SK-N-SH (cell line): ENCODE results near the gene GRIN2A.

Experiments
- FOXJ3 ChIP-seq: sonication (generic); formaldehyde crosslinking; IDR thresholded peaks from 2 replicates; pipeline ENCODE4 v1.5.1; 2020; ENCODE audit warnings: mild to moderate bottlenecking, missing genetic modification reagents
- GATA2 ChIP-seq: sonication (generic); formaldehyde crosslinking; IDR thresholded peaks from 2 replicates; pipeline ENCODE4 v1.5.0; 2020; ENCODE audit warnings: mild to moderate bottlenecking, missing genetic modification reagents
- NRF1 ChIP-seq: IDR thresholded peaks from 2 replicates; pipeline ENCODE4 v1.6.1; 2012; ENCODE audit warnings: low read depth, mild to moderate bottlenecking, low read length
- POLR2AphosphoS5 ChIP-seq: IDR thresholded peaks from 2 replicates; pipeline ENCODE4 v1.6.1; 2012; ENCODE audit warnings: low read depth, low read length
- TF ChIP-seq, protein P1 (sequence below): fragments of 200-600 bp; sonication (generic); IDR thresholded peaks from 2 replicates; pipeline ENCODE4 v1.6.1; 2017; ENCODE audit warnings: antibody characterized with exemption, mild to moderate bottlenecking, moderate library complexity
- TF ChIP-seq, protein P2 (sequence below): IDR thresholded peaks from 2 replicates; pipeline ENCODE4 v1.4.0; 2012; ENCODE audit warnings: low read depth
- TF ChIP-seq, protein P3 (sequence below): fragments of 150-350 bp; IDR thresholded peaks from 2 replicates; pipeline ENCODE4 v1.6.1; 2017; ENCODE audit warnings: antibody characterized with exemption, low read length, low read depth, borderline replicate concordance
- TF ChIP-seq, protein P4 (sequence below): IDR thresholded peaks from 2 replicates; pipeline ENCODE4; 2012

DNA sequence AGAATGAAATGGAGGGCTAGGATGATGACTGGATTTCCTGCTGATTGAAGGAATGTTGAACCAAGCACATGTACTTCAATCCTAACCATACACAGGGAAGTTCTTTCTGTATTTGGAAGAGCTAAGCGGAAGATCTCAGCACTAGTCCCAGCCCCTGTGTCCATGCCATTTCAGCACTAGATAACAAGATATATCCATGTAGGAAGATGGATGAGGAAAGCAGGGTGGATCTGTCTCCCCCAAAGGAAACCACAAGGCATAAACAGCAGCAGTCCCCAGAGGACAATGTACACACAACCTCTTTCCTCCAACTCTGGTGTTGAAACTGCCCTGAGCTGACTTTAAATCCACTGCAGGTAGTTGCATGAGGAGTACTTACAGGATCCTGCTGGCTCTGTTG is 75.1 kb downstream of the GRIN2A start:
- TF ChIP-seq GATA2 (CRISPR knock-in tag) (no peak), NRF1 (no peak), FOXJ3 (CRISPR knock-in tag) (no peak), POLR2AphosphoS5 (no peak)
- TF ChIP-seq, protein P1, sequence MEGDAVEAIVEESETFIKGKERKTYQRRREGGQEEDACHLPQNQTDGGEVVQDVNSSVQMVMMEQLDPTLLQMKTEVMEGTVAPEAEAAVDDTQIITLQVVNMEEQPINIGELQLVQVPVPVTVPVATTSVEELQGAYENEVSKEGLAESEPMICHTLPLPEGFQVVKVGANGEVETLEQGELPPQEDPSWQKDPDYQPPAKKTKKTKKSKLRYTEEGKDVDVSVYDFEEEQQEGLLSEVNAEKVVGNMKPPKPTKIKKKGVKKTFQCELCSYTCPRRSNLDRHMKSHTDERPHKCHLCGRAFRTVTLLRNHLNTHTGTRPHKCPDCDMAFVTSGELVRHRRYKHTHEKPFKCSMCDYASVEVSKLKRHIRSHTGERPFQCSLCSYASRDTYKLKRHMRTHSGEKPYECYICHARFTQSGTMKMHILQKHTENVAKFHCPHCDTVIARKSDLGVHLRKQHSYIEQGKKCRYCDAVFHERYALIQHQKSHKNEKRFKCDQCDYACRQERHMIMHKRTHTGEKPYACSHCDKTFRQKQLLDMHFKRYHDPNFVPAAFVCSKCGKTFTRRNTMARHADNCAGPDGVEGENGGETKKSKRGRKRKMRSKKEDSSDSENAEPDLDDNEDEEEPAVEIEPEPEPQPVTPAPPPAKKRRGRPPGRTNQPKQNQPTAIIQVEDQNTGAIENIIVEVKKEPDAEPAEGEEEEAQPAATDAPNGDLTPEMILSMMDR: no peak
- TF ChIP-seq, protein P2, sequence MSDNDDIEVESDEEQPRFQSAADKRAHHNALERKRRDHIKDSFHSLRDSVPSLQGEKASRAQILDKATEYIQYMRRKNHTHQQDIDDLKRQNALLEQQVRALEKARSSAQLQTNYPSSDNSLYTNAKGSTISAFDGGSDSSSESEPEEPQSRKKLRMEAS: no peak
- TF ChIP-seq, protein P3, sequence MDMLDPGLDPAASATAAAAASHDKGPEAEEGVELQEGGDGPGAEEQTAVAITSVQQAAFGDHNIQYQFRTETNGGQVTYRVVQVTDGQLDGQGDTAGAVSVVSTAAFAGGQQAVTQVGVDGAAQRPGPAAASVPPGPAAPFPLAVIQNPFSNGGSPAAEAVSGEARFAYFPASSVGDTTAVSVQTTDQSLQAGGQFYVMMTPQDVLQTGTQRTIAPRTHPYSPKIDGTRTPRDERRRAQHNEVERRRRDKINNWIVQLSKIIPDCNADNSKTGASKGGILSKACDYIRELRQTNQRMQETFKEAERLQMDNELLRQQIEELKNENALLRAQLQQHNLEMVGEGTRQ: no peak
- TF ChIP-seq, protein P4, sequence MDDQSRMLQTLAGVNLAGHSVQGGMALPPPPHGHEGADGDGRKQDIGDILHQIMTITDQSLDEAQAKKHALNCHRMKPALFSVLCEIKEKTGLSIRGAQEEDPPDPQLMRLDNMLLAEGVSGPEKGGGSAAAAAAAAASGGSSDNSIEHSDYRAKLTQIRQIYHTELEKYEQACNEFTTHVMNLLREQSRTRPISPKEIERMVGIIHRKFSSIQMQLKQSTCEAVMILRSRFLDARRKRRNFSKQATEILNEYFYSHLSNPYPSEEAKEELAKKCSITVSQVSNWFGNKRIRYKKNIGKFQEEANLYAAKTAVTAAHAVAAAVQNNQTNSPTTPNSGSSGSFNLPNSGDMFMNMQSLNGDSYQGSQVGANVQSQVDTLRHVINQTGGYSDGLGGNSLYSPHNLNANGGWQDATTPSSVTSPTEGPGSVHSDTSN: no peak
